ENCODE measurements around the gene DPEP3.
"Not testable (repeated sequence)": the region's sequence is repeated elsewhere in the genome, so short reads cannot be mapped to it uniquely, and the experiment has no call there.

DPEP3 gene

DNA sequence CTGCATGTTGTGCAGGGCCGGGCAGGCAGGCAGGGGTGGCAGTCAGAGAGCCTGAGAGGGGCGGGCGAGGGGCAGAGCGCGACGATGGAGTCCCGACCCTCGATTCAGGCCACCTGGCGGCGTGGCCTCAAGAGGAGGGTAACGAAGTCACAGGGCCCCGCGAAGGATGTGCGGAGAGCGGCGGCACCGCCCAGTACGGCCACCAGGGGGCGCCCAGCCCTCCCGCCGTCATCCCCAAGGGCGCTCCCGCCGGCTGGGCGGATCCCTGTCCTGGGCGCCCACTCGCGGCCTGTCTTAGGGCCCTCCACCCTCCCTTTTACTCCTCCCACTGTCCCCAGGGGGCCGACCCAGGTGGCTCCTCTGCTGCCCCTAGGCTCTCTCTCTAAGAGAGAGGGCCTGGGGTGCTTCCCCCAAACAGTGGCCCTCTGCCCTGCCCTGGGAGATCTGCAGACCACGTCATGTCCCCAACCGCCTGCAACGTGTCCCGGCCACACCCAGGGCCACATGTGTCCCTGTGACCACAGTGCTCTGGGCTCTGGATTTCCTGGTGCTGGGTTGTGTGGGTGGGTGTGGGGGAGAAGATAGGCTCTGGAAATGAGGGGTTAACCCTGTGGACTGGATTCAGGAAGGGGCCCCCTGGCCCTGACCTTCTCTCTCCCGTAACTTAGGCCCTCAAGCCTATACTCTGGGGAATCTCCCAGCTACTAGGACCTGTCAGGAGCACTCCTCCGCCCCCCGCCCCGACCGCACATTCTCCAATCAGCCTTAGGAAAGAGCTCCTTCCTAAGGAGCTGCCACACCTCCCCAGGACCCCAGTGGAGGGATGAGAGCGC is 13.1 kb upstream of the DPEP3 start:
- DNase-seq (ENCODE audit: low spot score): peak; percentile 51

DNA sequence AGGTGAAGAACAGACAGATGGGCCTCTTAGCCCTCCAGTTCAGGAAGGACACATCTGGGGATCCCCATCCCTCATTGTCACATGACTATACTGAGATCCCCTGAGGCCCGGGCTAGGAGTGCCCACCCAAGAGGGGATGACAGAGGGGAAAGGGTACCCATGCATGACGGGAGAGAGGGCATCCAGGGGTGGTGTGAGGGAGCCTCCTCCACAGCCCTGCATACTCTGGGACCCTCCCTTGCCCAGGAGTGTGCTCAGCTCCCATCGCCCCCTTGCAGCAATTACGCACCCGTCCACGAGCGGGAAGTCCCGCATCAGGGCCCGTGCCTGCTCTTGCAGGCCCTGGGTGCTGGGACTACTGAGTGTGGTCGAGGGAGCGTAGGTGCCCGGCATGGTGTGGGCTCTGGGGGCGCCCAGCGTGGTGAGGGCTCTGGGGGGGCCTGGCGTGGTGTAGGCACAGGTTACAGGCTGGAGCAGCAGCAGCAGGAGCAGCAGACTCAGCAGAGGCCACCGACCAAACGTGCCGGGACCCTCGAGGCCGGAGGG is 12.4 kb upstream of the DPEP3 start:
- DNase-seq (ENCODE audit: low spot score): no peak

DNA sequence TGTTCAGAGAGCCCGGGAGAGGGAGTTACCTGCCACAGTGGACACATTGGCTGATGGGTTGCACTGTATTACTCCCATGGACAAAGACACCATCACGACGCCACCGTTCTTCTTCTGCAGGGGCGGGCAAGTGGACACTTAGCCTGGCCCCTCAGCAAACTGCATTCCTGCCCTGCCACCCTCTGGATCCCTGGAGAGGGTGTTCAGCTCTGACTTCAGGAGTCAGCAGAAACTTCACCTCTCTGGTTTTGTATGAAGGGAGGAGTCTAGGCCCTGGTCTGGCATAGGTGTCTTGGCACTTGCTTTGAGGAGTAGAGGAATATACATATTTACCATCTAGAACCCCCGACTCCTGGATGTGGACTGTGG is 9.7 kb upstream of the DPEP3 start:
- DNase-seq (ENCODE audit: low spot score): no peak

DNA sequence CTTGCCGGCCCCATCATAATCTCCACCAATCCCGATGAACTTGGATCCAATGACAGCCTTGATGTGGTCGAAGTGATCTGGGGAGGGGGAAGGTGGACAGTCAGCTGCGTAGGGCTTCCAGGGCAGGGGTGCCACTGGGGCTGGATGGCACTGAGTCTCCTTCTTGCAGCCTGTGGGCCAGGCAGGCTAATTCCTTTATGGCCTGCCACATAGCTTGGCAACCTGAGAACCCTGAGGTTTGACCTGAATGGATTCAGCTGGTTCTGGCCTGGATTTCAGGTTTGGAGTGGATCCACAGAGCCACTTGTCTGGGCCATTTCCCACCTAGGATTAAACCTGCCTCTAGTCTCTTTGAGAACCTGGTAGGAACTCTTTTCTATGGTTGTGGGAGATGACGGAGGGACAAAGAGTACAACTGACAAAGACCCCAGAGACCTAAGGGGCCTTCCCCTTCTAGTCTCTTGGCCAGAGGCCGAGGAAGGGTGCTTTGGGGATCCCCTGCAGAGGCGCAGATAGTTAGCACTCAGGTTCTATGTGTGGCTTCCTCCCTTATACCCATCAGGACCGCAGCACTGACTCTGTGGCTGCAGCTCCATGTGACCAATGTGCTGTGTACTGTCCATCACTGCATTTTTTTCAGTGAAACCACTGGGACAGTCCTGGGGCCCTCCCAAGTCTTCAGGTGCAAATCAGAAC is 9.2 kb upstream of the DPEP3 start:
- no peak for DNase-seq (ENCODE audit: low spot score)

DNA sequence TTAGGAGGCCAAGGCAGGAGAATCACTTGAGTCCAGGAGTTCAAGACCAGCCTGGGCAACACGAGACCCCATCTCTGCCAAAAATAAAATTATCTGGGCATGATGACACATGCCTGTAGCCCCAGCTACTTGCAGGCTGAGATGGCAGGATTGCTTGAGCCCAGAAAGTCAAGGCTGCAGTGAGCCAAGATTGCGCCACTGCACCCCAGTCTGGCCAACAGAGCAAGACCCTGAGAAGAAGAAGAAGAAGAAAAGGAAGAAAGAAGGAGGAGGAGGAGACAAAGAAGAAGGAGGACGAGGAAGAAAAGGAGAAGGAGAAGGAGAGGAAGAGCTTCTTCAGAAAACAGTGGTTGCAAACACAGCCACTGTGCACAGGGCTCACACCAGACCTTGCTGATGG is 8.4 kb upstream of the DPEP3 start:
- DNase-seq (ENCODE audit: low spot score): no peak

DNA sequence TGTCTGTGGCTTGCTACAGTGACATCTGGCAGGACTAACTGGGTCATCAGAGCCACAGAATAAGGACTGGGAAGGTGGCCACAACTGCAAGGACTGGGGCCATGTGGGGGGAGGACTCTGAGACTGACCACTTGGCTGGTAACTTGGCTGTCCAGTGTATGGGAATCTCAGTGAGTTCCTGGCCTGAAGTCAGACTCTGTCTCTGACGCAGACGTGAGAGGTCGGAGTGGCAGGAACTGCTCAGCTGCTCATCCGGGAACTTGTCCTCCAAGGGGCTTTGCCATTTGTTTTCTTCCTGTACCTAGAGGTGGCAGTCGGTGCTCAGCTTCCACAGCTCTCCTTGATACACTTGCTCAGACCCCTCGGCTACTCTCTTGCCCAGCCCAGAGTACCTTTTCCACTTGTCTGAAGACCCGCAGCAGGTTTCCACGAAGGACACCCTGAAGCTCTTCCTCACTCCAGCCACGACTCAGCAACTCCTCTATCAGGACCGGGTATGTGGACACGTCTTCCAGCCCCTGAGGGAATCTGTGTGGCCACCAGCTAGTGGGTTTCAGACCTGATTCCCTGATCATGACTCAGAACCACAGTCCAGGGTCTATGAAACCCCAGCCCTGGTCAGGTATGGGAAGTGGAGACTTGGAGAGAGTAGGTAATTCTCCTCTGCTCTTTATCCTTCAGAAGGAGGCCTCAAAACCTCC is 7.3 kb upstream of the DPEP3 start:
- peak; percentile 41 for DNase-seq (ENCODE audit: low spot score)

DNA sequence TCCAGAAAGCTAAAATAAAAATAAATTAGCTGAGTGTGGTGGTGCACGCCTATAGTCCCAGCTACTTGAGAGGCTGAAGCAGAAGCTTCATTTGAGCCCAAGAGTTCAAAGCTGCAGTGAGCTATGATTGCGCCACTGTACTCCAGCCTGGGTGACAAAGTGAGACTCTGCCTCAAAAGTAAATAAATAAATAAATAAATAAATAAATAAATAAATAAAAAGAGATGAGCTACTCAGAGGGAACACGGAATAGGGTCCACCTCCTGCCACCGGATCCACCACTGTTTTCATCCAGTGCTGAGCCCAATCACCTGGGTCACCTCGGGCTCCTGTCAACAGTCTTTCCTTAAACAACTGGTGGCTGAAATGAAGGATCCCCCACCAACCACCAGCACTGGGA is 6.7 kb upstream of the DPEP3 start:
- DNase-seq (ENCODE audit: low spot score): no peak

DNA sequence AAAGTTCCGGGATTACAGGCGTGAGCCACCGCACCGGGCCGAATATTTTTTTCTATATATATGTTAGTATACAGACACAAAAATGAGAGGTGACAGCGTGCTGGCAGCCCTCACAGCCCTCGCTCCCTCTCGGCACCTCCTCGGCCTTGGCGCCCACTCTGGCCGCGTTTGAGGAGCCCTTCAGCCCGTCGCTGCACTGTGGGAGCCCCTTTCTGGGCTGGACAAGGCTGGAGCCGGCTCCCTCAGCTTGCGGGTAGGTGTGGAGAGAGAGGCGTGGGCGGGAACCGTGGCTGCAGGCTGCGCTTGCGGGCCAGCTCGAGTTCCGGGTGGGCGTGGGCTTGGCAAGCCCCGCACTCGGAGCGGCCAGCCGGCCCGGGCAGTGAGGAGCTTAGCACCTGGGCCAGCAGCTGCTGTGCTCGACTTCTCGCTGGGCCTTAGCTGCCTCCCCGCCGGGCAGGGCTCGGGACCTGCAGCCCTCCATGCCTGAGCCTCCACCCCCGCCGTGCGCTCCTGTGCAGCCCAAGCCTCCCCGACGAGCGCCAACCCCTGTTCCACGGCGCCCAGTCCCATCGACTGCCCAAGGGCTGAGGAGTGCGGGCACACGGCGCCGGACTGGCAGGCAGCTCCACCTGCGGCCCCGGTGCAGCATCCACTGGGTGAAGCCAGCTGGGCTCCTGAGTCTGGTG is 1.9 kb upstream of the DPEP3 start:
- DNase-seq (ENCODE audit: low spot score): no peak

DNA sequence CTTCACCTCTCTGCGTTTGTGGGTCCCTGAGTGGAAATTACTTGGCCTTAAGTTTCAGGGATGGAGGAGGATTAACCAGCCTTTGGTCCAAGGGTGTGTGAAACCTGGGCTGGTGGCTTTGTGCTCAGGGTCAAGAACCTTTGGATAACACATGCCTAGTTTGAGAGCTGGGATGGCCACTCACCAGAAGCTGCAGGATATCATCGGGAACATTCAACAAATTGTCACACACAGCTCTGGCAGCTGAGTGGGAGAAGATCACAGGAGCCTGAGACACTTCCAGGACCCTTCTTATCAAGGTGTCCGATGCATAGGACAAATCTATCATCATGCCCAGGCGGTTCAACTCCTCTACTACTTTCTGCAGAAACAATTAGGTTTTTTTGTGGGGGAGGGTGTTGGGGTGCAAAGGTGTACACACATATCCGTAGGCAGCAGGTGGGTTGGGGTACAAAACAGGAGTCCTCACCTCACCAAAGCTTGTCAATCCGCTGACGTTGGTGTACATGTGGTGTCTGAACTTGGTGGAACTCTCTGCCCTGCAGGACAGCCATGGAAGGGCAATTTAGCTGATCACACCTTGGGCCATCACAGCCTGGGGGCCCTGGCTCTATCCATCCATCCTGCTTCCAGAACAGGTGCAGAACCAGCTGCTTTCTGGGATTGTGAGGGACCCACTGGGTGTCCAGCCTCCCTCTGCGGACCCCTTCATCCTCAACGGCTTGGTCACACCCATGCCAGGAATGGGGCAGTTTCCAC is 2.7 kb downstream of the DPEP3 start:
- DNase-seq (ENCODE audit: low spot score): no peak

DNA sequence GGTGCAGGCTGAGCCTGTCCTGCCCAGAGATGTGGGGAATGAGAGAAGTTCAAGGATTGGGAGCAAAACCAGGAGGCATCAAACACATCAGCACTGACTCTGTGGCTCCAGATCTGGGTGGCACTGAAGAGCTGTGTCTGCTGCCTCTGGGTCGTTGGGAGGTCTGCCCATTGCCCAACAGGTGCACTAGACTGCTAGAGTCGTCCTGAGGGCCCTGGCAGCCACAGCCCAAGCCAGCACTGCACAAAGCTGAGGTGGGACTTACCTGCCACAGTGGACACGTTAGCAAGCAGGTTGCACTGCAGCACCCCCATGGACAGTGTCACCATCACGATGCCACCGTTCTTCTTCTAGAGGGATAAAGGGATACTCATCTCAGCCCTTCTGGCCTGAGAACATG is 3.3 kb downstream of the DPEP3 start:
- no peak for DNase-seq (ENCODE audit: low spot score)

DNA sequence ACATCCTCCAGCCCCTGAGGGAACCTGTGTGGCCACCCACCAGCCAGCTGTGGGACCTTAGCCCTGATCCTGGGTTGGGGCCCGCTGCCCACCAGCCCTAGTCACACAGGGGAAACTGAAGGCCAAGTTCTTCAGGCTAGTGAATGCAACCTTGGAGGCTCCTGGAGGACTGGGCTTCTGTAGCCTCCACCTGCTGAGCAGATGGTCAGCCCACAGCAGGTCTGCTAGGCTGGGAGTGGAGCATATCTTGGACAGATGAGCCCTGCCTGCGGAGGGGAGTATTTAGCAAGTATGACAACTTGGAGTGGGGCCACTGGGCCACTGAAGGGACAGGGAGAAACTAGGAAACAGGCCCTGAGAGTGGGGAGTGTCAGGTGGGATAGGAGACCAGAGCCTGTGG is 4.1 kb downstream of the DPEP3 start:
- DNase-seq (ENCODE audit: low spot score): no peak

DNA sequence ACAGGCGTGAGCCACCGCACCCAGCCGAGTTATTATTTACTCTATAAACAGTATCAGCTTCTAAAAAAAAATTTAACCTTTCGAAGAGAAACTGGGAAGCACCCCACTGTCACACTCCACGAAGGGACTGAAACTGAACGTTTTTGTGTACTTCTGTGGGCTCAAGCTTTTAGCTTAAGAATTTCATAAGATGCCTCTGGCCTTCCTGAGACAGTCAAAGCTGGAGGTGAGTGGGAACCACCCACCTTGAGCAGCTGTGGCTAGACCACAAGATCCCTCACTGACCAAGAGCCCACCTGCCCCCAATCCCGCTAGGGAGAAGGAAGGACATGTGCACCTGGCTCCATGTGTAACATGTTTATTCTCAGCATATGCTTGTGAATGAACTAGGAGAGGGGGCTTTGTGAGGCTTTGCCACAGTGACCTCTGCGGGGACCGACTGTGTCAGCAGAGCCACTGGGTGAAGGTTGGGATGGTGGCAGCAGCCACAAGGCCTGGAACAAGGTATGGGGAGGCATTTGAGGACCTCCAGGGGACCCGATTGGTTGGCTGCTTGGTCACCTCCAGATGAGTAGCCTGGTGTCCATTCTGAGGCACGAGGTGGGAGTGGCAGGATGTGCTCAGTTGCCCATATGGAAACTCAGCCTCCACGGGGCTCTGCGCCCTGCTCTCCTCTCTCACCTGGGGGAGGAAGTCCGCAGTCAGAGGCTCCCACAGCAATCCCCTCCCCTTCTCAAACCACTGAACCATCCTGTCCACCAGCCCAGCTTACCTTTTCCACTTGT is 4.8 kb downstream of the DPEP3 start:
- no peak for DNase-seq (ENCODE audit: low spot score)

DNA sequence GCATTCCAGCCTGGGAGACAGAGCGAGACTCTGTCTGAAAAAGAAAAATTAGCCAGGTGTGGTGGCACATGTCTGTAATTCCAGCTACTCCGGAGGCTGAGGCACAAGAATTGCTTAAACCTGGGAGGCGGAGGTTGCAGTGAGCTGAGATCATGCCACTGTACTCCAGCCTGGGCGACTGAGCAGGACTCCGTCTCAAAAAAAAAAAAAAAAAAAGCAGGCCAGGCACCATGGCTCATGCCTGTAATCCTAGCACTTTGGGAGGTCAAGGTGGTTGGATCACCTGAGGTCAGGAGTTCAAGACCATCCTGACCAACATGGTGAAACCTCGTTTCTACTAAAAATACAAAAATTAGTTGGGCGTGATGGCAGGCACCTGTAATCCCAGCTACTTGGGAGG is 8.0 kb downstream of the DPEP3 start:
- not testable (repeated sequence) for DNase-seq (ENCODE audit: low spot score)

DNA sequence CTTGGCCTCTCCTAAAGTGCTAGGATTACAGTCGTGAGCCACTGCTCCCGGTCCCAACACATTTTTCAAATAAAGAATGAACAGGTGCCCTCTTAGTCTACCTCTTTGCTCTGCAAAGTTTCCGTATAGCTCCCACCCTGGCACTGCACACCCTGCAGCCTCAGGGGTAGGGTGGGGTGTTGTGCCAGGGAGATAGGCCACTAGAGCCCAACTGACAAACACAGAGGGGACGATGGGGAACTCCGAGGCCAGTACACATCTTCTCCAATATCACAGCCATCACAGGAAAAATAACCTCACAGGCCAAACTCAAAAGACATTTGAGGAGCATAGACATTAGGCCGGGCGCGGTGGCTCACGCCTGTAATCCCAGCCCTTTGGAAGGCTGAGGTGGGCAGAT is 9.2 kb downstream of the DPEP3 start:
- no peak for DNase-seq (ENCODE audit: low spot score)

DNA sequence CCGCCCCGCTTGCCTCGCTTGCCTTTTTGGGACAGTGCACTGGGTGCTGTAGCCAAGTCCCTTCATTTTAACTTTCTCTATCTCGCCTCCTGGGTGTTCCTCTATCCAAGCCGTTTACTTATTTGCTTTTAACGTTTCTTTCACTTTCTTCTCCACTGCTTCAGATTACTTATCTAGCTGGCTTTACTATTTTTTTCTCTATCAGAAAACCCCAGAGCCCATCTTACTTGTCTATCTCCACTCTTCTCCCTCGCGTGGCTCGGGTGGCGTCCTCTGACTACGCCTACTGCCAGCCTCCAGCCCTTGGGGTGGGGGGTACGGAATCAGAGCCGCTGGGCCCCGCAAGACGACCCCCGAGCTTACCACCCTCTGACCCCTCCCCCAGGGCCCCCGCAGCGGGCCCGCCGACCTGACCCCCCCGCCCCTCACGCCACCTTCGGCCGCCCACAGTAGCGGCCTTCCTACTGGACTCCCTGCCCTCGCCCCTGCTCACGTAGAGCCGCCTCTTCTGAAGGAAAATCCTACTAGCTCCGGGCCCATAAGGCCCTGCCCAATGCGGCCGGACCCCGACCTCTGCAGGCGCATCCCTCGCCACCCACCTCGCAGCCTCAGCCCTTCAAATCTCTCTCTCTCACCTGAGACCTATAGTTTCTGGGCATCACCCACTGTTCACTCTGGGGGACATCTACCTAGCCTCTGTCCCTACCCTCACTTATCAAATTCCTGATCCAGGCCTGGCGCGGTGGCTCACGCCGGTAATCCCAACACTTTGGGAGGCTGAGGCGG is 10.9 kb downstream of the DPEP3 start:
- DNase-seq (ENCODE audit: low spot score): no peak

DNA sequence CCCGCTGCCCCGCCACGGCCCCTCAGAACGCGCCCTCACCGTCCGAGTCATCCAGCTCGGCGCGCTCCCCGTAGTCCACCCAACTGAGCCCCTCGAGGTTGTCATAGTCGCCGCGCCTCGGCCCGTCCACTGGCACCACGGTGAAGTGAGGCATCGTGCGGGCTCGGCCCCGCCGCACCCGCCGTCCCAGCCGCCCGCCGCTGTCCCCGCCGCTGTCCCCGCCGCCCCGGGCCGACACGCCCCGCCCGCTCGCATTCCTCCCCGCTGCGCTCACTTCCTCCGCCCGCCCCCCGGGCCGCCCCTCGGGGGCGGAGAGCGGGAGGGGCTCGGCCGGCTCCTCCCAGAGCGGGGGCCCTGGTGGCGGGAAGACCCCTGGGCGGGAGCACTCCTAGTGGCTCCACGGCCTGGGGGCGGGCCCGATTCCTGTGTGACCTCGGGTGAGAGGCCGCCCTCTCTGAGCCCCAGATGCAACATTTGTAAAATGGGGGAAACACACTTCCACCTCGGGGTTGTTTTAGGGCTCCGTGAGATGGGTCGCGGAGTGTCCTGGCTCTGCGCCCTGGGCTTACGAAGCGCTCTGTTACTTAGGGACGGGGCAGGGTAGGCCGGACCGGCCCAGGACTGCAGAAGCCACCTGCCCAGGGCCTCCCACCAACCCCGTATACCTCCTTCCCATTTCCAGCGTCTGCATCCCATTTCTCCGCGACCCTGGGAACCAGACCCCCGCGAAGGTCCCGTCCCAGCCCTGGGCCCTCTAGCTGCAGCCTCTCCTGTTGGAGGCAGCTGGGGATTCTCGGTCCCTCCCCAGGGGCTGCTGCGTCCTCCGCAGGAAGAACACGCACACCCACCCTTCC is 11.7 kb downstream of the DPEP3 start, which contains the start of gene SLC12A4:
TSS of gene SLC12A4 (minus strand) at position 238 of the 854 bp plus-strand sequence. CDS start at position 154, 84 bp downstream.
- peak; percentile 55 for DNase-seq (ENCODE audit: low spot score)

DNA sequence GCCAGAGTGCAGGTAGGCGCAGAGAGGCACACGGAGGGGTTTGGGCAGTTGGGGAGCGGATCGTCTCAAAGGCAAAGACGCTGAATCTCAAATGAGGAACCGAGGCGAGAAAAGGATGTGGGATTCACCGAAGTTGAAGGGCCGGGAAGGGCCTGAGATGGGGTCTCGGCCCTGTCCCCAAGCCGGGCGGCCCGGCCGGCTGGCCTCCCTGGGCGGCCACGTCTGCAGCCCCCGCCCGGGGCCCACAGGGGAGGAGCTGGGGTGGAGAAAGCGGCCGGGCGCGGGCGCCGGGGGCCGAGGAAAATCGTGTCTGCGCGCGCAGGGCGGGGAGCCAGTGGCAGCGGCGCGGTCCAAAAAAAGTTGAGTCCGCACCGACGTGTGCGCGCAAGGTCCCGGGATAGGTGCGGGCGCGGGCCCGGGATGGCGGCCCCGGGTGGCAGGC is 12.3 kb downstream of the DPEP3 start:
- no peak for DNase-seq (ENCODE audit: low spot score)

DNA sequence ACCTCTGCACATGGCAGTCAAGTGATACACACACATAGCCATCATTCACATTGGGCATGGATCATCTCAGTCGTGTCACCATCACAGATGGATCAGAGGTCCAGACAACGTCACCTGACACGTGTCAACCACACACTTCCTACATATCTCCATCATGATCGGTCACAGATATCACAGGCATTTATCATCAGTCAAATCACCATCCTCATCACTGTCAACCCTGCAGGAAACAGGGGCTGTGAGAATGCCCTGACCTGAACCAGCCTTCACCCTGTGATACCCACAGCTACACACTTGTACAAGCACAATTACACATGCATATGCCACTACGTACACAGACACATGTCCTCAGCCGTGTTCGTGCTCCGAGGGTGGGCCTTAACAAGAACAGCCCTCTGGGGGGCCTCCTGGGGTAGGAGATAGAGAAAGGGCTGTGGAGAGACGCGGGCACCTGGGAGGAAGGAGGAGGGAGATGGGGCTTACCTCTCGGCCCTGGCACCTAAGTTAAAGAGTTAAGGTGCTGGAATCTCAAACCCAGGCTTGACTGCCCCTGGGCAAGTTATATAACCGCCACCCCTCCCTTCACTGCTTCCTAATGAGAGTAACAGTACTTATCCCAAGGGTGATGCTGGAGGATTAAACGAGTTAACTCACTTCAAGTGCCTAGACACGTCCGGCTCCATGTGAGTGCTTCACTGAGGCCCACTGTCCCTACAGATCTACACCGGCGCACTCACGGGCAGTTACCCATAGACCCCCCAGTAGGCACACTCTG is 12.9 kb downstream of the DPEP3 start:
- no peak for DNase-seq (ENCODE audit: low spot score)
